ENCODE measurements around the gene OR51B6. TPM values are rescaled to one million over a fixed set of nuclear protein-coding genes. Genes with fewer than 3 reads are reported as not detected.

OR51B6 gene
- polyA plus RNA-seq, 2 of the 4 experiments (the other 2 are of a cell fraction) = not detected

DNA sequence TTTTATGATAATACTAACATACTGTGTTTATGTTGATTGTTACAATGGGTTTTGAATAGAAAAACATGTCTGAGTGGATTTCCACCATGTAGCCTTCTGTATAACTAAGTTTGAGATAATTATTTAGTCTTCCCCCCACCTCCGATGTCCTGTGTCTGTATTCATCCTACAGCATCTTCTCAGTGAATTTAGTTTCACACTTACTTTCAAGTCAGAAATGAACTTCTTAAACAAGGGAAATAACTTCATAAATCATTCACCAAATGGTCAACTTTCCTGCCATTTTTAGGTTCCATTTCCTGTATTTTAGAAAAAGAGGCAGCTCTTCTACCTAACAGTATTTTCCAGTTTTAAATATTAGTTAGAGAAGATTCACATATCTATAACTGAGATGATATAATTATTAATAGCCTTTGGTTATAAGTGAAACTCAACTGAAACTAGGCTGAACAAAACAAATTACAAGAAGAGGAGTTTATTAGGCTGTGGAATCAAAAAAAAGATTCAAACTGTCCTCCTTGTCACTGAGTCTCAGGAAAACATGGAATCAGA lies 11.5 kb upstream of the OR51B6 start:
- no peak for TF ChIP-seq EP300 (IDR thresholded peaks at IDR 0.05)
- no peak for TF ChIP-seq CBX2 (IDR thresholded peaks at IDR 0.05; ENCODE audit: borderline replicate concordance, low read depth)
- no peak for TF ChIP-seq ZNF302 (CRISPR knock-in tag; IDR thresholded peaks at IDR 0.05)
- no peak for TF ChIP-seq MAZ (IDR thresholded peaks at IDR 0.05; ENCODE audit: borderline replicate concordance, low read depth, low read length)
- TF ChIP-seq TP53 (CRISPR knock-in tag; IDR thresholded peaks at IDR 0.05) = no peak
- TF ChIP-seq MYC (IDR thresholded peaks at IDR 0.05; ENCODE audit: borderline replicate concordance, low read length) = no peak
- no peak for TF ChIP-seq EHF (CRISPR knock-in tag; IDR thresholded peaks at IDR 0.05)
- no peak for TF ChIP-seq POLR2A (IDR thresholded peaks at IDR 0.05; ENCODE audit: low read length)
- TF ChIP-seq JUN (IDR thresholded peaks at IDR 0.05) = no peak
- TF ChIP-seq BHLHE40 (IDR thresholded peaks at IDR 0.05; ENCODE audit: low read depth, low read length) = no peak
- no peak for TF ChIP-seq NR3C1 (IDR thresholded peaks at IDR 0.05)
- no peak for TF ChIP-seq CEBPB (IDR thresholded peaks at IDR 0.05)
- TF ChIP-seq KDM1A (IDR thresholded peaks at IDR 0.05; ENCODE audit: low read depth) = no peak
- TF ChIP-seq JUNB (IDR thresholded peaks at IDR 0.05) = no peak
- TF ChIP-seq FOSB (CRISPR knock-in tag; IDR thresholded peaks at IDR 0.05) = no peak
- TF ChIP-seq KDM5A (IDR thresholded peaks at IDR 0.05) = no peak
- WGBS (ENCODE audit: missing lambda C conversion rate) = 45% methylated on average over 1 of the region's 1 CpG
- ChIA-PET POLR2A (no interaction called here), CTCF (no interaction called here)
- no peak for DNase-seq (ENCODE audit: low read depth in 1 of 2, low spot score in 1 of 2)
- no peak for FAIRE-seq
- no peak overlapping the region for H3K4me3 ChIP-seq
- H3K9me3 ChIP-seq = no peaks in the 10 kb centered on the region
- no peaks in the 10 kb centered on the region for H3K4me1 ChIP-seq
- no peak overlapping the region for H3K27ac ChIP-seq
- H3K4me2 ChIP-seq = no peak overlapping the region
- no peak for ATAC-seq

- TF ChIP-seq RARB (CRISPR knock-in tag; IDR thresholded peaks at IDR 0.05) (no peak), CHD4 (IDR thresholded peaks at IDR 0.05; ENCODE audit: borderline replicate concordance) (no peak), CEBPB (IDR thresholded peaks at IDR 0.05) (no peak), RAD21 (conservative IDR thresholded peaks at IDR 0.05 in 1 of 2, IDR thresholded peaks at IDR 0.05 in 1 of 2) (no peak), EP300 (IDR thresholded peaks at IDR 0.05) (no peak), SMC3 (IDR thresholded peaks at IDR 0.05) (no peak), ZNF302 (CRISPR knock-in tag; IDR thresholded peaks at IDR 0.05) (no peak), BHLHE40 (IDR thresholded peaks at IDR 0.05; ENCODE audit: low read depth, low read length) (no peak)
- FAIRE-seq = no peak
- ATAC-seq = no peak
- ChIA-PET CTCF (no interaction called here), POLR2A (no interaction called here)
- DNase-seq (ENCODE audit: low read depth in 1 of 2, low spot score in 1 of 2) = no peak
- Histone ChIP-seq H3K27ac (no peak within 1 kb of the TSS), H3K9me3 (no peaks in the 10 kb centered on the region), H3K4me1 (no peaks in the 10 kb centered on the region), H3K4me3 (no peak within 1 kb of the TSS), H3K4me2 (no peak within 1 kb of the TSS)
- 19% methylated on average over 6 of the region's 6 CpGs for WGBS (ENCODE audit: missing lambda C conversion rate)
These were observed 7.6 kb upstream of the OR51B6 start, which contains the start of gene OR51B5 for GRCh38 chr11:5343474-5344335. Gene OR51B5 (minus strand): TSS chr11:5343524. CDS start chr11:5343524, 0 bp downstream.

- Histone ChIP-seq H3K4me2 (no peak overlapping the region), H3K4me1 (no peaks in the 10 kb centered on the region), H3K9me3 (no peaks in the 10 kb centered on the region), H3K4me3 (no peak overlapping the region), H3K27ac (no peak overlapping the region)
- ChIA-PET CTCF (interaction anchor here (1.1 kb wide), 1 partner anchor 20 kb away, joined by 4 read pairs; no protein-coding TSS in a partner anchor), POLR2A (no interaction called here)
- DNase-seq (ENCODE audit: low read depth in 1 of 2, low spot score in 1 of 2) = no peak
- FAIRE-seq = no peak
- no peak for TF ChIP-seq TP53 (CRISPR knock-in tag; IDR thresholded peaks at IDR 0.05)
- TF ChIP-seq, protein P1, sequence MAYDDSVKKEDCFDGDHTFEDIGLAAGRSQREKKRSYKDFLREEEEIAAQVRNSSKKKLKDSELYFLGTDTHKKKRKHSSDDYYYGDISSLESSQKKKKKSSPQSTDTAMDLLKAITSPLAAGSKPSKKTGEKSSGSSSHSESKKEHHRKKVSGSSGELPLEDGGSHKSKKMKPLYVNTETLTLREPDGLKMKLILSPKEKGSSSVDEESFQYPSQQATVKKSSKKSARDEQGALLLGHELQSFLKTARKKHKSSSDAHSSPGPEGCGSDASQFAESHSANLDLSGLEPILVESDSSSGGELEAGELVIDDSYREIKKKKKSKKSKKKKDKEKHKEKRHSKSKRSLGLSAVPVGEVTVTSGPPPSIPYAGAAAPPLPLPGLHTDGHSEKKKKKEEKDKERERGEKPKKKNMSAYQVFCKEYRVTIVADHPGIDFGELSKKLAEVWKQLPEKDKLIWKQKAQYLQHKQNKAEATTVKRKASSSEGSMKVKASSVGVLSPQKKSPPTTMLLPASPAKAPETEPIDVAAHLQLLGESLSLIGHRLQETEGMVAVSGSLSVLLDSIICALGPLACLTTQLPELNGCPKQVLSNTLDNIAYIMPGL (CRISPR knock-in tag; IDR thresholded peaks at IDR 0.05; ENCODE audit: borderline replicate concordance) = no peak
- TF ChIP-seq HOXB13 (CRISPR knock-in tag; IDR thresholded peaks at IDR 0.05; ENCODE audit: low read depth) = no peak
- TF ChIP-seq ZNF302 (CRISPR knock-in tag; IDR thresholded peaks at IDR 0.05) = no peak
- no peak for TF ChIP-seq ZSCAN20 (CRISPR knock-in tag; IDR thresholded peaks at IDR 0.05)
- no peak for TF ChIP-seq POLR2A (IDR thresholded peaks at IDR 0.05; ENCODE audit: low read length)
- TF ChIP-seq TFCP2L1 (CRISPR knock-in tag; IDR thresholded peaks at IDR 0.05) = no peak
- TF ChIP-seq CHD4 (IDR thresholded peaks at IDR 0.05; ENCODE audit: borderline replicate concordance) = no peak
- no peak for TF ChIP-seq JUN (IDR thresholded peaks at IDR 0.05)
- no peak for ATAC-seq
- WGBS (ENCODE audit: missing lambda C conversion rate) = 2% methylated on average over 3 of the region's 3 CpGs
These were observed 5.5 kb upstream of the OR51B6 start for GRCh38 chr11:5345831-5346230.

Measured in A549 (cell line).